GM21447 (cell line): ENCODE measurements around the gene TTC3.

Experiments used
- ATAC-seq: cut with Tn5 transposase; IDR thresholded peaks from one replicate; pipeline ENCODE4 v1.9.1; 2021; ENCODE audit not compliant: unreplicated experiment

The TTC3 gene

DNA sequence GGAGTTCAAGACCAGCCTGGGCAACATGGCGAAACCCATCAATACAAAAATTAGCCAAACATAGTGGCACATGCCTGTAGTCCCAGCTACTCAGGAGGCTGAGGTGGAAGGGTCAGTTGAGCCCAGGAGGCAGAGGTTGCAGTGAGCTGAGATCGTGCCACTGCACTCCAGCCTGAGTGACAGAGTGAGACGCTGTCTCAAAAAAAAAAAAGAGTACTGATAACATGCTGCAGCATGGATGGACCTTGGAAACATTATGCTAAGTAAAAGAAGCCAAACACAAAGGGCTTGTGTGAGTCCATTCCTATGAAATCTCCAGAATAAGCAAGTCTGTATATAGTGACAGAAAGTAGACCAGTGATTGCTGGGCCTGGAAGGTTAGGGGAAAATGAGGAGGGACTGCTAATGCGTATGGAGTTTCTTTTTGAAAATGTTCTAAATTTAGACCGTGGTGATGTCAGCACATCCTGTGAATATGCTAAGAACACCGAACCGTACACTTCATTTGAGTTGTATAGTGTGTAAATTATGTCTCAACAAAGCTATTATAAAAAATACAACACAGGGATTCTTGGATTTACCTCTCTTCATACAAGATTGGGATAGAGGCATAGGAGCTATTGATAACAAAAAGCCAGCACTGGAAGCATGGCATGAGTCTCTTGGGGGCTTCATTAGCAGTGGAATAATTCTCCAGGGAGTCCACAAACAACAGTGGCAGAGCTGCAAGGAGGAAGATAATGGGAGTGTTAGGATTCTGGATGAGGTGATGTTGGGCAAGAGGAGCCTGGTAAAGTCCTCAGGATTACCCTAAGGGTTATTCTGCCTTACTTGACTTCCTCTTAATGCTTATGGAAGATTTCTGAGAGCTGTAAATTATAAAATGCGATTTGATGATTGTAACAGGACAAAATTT is 73.5 kb downstream of the TTC3 start:
- ATAC-seq = no peak

GRCh38 chr21:37149411-37149810 is 76.4 kb downstream of the TTC3 start:
- ATAC-seq = no peak

GRCh38 chr21:37153196-37153934 is 80.3 kb downstream of the TTC3 start:
- no peak for ATAC-seq

DNA sequence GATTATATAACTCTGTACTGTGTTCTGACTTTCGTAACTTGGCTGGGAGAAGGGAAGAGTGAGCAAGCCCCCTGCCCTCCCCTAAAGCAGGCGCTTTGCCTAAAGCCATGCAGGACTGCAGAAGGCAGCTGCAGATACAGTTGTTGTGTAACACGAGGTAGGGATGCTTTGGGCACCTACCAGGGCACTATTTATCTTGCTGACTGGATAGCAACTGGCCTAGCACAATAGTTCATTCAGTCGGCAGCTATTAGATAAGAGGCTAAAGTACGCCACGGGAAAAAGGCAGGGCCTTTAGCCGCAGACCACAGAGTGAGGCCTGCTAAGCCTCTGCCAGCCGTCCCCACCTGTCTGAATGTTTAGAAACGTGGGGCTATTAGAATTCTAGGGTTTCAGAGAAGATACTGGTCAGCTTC is 80.9 kb downstream of the TTC3 start:
- no peak for ATAC-seq

- ATAC-seq = no peak
Measured at GRCh38 chr21:37155186-37155585, 82.1 kb downstream of the TTC3 start.

- no peak for ATAC-seq
Measured at GRCh38 chr21:37157938-37158337, 84.9 kb downstream of the TTC3 start.

- ATAC-seq = peak; percentile 74
Measured at GRCh38 chr21:37159053-37159776, 86.2 kb downstream of the TTC3 start.

- ATAC-seq = no peak
Measured at GRCh38 chr21:37159949-37160348, 86.9 kb downstream of the TTC3 start.

DNA sequence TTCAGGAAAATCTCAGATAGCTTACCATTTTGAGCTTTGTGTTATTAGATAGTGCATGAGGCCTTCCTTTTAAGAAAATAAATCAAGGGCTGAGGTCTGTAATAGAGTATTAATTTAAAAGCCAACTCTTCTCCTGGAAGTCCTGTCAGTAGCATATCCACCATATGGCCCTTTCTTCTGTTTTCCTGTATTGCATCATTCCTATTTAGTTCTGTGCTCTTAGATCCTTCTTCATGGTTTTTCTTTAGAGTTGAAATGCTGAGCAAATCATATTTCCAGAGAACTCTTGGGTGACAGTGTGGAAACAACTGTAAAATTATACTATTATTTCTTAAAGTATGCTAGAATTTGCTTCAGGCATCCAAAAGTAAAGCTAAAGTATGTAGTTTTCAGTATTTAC is 91.7 kb downstream of the TTC3 start:
- ATAC-seq = no peak

DNA sequence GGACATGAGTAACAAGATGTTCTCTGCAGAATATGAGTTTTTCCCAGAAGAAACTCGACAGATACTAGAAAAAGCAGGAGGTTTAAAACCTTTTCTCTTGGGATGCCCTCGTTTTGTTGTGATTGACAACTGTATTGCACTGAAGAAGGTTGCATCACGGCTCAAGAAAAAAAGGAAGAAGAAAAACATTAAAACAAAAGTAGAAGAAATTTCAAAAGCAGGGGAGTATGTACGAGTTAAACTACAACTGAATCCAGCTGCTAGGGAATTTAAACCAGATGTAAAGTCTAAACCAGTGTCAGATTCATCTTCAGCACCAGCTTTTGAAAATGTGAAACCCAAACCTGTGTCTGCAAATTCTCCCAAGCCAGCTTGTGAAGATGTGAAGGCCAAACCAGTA is 92.5 kb downstream of the TTC3 start:
- ATAC-seq = no peak

DNA sequence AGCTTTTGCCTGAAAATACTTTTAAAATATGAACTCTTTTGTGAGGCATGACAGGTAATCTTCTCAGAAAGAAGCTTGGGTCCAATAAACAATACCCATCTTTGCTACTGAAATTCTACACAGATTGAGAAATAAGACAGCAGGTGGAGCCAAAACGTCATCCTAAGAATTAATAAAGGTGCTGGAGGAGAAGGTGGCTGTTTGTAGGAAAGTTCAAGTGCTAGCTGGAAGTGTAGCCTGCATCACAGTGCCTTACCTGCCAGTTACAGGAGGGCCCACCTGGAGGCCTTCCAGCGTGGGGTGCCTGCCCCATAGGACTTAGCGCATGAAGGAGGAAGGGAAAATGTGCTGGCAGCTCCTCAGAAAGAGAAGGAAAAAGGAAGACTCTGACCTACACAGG is 93.7 kb downstream of the TTC3 start:
- no peak for ATAC-seq

DNA sequence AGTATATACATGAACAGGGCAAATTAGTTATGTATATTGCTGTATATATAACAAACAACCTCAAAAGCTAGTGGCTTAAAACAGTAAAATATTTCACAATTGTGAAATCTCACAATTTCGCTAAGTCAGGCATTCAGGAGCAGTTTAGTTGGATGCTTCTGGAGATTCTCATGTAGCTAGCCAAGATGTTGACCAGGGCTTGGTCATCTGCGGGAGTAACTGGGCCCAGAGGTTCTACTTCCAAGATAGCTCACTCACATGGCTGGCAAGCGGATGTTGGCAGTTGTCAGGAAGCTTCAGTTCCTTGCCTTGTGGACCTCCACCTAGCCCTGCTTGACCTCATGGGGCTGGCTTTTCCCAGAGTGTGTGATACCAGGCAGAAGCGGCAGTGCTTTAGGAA is 95.6 kb downstream of the TTC3 start:
- no peak for ATAC-seq

GRCh38 chr21:37172646-37173045 is 99.6 kb downstream of the TTC3 start:
- no peak for ATAC-seq

DNA sequence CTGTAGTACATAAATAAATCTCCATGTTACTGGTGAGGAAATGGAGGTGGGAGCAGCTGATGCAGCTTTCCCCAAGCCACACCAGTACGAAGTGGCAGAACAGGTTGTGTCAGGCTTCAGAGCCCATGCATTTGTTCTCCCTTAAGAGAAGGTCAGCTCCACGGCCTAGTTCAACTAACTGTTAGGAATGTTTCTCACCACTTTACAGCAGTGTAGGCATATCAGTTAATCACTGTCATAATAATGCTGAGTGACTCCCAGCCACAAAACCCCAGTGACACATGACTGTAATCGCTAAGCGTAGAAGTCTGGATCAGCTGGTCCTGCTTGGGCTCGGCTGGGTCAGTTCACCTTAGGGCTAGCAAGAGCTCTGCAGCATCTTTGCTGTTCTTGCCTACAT is 103.7 kb downstream of the TTC3 start:
- ATAC-seq = no peak

- no peak for ATAC-seq
Measured at GRCh38 chr21:37181059-37181458, 108.0 kb downstream of the TTC3 start.

- no peak for ATAC-seq
Measured at GRCh38 chr21:37182222-37182621, 109.2 kb downstream of the TTC3 start.

DNA sequence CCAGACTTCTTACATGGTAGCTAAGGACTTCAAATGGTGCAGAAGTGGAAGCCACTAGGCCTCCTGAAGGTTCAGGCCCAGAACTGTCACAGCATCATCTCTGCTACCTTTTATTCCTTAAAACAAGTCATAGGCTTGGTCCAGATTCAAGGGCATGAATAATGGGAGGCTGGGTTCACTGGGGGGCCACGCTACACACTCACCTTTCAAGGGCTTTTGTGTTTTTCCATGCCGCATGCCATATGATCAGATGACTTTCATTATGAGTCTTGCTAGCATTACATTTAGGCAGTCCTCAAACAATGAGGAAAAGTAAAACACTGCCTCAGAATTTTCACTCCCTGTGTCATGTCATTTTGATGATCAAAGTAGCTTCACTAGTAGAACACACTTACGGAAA is 110.7 kb downstream of the TTC3 start:
- ATAC-seq = no peak

- no peak for ATAC-seq
Measured at GRCh38 chr21:37184784-37185593, 111.9 kb downstream of the TTC3 start.

DNA sequence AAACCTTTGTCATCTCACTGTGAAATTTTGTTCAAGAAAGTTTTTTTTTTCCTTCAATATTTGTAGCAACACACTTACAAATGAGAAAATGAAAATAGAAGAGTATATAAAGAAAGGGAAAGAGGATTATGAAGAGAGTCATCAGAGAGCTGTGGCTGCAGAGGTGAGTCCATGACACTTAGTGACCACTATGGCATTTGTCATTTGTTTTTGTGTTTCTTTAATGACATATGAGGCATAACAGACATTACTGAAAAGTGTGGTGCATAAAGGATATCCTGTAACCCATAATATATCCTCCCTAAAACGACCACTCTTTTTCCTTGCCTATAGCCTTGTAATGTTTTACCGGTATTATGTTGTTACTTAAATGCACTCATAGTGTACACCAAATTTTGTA is 113.9 kb downstream of the TTC3 start:
- ATAC-seq = no peak

GRCh38 chr21:37188825-37189224 is 115.8 kb downstream of the TTC3 start:
- ATAC-seq = no peak

DNA sequence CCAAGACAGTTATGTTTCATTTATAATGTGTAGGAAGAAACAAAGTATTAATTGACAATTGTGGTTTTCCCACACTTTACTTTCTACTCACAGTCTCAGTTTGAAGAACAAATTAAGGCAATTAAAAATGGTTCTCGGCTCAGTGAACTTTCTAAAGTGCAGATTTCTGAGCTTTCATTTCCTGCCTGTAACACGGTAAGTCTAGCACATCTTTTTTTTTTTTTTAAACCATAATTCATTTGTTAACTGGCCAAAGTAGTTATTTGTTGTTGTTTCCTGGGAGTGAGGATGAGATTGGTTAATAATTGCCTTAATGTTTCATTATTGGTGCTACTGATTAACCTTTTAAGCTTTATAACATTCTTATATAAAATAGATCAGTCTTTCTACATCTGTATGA is 119.0 kb downstream of the TTC3 start:
- ATAC-seq = no peak
